NCI-H1694 (cell line): ENCODE data around the gene SV2C.
"Not testable (repeated sequence)": the region's sequence is repeated elsewhere in the genome, so short reads cannot be mapped to it uniquely, and the experiment has no call there.

ENCODE experiments used
- DNase-seq: peaks from one replicate; lab custom pipeline; 2025; lab: John Stamatoyannopoulos, UW

SV2C gene

DNA sequence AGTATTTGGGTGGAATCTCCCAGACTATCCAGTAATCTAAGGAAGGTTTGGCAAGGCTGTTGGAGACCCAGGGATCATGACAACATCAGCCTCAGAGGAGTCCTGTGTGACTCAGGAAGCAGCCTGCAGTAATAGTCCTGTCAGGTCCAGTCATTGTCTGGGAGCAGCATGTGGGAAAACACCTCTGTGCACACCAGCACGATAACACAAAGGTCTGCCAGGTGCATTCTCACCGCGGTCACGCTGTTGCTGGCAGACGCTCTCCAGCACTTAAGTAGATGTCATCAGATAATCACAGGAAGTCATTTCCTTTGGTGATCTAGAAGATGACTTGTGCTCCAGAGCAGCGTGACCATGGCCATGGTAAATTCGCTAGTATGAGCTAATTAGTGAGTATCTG, 220.7 kb downstream of the SV2C start:
- DNase-seq: no peak

DNA sequence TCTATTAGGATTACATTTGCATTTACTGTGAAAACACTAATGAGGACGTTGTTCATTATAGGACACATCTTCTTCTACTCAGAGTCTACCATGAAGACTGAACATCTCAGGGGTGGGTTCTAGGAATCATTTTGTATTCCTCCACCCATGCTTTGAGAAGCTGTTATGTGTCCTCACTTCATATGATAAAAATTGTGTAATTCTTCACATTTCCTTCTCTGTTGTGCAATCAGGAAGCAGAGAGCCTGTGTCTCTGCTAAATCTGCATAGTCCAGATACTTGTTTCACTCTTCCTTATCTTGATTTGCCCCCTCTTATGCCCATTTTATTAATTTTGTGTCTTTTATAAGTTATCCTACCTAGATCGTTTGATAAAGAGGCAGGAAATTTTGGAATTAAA, 222.1 kb downstream of the SV2C start:
- no peak for DNase-seq

DNA sequence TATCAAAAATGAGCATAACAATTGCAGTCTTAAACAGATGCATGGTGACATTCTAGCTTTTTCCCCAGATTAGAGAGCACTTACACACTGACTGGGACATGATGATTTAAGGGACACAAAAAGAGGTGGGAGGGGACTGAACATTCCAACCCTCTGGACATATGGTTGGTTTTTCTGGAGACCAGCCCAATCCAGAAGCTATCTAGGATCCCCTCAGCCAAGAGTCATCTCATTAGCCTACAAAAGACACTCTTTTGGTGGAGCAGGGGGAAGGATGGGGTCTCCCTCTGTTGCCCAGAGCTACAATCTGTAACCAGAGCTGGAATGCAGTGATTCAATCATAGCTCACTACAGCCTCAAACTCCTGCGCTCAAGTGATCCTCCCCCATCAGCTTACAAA, 222.6 kb downstream of the SV2C start:
- DNase-seq: no peak

DNA sequence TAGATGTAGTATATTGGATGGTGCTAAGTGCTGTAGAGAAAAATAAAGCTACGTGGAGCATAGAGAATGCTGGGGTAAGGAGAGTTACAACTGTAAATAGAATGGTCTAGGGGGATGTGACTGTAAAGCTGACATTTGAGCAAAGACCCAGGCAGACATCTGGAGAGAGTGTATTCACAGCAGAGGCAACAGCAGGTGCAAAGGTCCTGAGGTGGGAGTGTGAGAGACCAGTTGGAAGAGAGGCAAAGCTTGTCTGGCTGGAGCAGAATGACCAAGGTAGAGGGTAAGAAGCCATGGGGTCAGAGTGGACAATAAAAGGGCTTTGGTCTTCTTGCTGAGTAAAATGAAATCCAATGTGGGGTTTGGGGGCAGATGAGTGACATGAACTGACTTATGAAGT, 227.0 kb downstream of the SV2C start:
- no peak for DNase-seq

DNA sequence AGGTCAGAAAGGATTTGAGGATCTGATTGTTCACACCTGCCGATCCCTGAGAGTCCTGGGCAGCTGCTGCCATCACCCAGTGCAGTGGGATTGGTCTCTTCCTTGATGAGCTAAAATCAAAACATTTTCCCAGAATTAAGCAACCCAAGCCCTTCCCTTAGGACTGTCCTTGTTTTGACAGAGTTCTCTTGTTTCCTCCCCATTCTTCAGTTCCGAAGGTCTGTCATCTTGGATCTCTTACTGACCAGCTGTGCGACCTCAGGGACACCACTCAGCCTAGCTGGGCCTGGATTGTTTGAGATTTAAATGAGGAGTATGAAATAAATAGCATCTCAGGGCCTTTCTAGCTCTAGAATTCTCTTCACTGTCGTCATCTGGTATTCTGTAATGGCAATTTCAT, 229.6 kb downstream of the SV2C start:
- DNase-seq: no peak

DNA sequence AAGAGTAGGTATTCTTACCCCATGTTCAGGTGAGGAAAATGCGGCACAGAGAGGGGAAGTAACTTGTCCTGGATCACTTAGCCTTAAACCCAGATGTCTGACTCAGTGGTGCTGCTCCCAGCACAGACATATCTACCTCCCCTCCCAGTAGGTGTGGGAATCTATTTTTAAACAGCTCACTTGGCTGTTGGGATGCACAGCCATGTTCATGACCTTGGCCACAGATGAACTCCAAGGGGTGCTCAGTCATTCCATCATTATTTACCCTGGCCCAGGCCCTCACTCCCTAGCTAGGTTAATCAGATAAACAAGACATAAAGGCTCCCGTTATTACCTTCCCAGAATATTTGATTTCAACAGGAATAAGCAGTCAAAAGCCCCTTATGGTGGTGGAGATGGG, 231.5 kb downstream of the SV2C start:
- no peak for DNase-seq

DNA sequence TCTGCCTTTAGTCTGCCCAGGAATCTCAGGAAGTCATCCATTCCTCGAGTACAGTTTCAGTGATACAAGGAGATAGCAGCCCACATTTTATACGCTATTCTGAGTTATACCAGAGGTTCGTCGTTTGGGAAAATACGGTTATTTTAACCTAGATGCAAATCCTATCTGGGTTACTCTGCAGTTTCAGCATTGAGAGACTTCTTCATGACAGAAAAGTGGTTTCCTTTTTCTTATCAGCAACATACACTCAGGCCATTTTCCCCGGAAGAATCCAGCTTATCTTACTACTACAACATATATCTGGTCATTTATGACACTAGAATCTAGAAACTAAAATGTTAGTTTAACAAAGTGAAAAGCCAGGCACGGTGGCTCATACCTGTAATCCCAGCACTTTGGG, 236.5 kb downstream of the SV2C start:
- no peak for DNase-seq

DNA sequence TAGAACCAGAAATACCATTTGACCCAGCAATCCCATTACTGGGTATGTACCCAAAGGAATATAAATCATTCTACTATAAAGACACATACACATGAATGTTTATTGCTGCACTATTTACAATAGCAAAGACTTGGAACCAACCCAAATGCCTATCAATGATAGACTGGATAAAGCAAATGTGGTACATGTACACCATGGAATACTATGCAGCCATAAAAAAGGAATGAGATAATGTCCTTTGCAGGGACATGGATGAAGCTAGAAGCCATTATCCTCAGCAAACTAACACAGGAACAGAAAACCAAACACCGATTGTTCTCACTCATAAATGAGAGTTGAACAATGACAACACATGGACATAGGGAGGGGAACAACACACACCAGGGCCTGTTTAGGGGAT, 240.3 kb downstream of the SV2C start:
- not testable (repeated sequence) for DNase-seq

DNA sequence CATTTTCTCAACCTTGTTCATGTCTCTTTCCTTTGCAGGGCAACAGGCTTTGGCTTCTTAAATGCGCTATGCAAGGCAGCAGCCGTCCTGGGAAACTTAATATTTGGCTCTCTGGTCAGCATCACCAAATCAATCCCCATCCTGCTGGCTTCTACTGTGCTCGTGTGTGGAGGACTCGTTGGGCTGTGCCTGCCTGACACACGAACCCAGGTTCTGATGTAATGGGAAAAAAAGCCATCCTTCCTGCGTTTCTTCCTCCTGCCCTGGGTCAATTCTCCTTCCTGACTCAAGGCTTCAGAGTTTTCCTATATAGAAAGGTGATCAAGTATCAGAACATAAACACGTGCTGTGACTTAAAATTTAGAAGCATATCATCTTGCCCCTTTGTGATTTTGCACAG, 242.1 kb downstream of the SV2C start:
- no peak for DNase-seq

DNA sequence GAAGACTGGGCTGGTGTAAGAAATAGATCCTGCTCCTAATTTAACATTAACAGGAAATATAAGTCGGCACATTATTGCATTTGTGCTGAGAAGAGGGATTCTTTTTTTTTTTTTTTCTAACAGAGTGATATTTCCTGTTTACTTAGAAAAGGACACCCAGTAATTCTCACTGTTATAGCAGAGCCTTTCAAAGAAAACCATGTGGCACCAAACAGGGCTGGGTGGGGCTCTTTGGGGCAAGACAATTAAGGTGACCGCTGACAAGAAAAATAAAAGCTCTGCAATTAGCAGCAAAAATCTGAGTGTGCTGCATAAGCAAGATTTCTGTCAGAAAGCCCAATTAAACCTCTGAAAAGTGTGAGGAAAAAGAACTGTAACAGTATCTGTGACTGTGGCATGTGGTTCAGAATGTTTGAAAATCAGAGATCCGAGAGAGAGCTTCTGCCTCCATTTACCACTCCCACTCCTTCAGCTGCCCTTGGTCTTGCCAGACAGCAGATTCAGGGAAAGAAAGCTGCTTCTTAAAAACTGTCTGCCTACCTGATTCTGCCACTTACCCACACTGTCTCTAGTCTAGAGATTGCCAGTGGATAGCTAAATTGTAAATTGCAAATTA, 242.8 kb downstream of the SV2C start:
- no peak for DNase-seq

DNA sequence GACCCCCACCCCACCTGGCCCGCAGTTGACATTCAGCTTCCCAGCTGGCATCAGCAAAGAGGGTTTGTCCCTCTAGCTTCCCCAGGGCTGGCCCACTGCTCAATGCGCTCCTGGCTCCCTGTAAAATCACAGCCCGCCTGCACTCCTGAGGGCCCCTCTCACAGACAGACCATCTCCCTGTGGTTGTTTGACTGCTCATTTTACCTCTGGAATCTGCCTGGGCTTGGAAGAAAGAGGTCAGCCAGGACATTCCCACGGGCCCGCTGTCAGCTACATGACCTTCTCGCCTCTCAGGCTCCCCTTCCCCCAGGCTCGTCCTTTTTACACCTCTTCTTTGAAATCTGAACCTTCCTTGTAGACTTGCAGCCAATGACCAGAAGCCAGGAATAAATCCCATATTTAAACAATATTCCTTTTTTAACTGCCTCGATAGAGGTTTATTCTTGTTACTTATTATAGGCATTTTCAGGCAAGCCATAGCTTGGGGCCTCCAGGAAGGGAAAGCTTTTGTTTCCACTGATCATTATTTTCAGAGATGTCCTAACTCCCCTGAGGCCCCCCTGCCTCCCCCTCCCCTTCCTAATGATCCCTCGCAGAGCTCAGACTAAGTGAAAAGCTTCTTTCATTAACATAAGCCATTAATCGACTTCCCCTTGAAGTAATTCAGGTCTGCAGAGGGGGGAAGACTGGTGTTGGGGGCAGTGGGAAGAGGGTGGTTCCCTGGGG, 243.6 kb downstream of the SV2C start:
- DNase-seq: no peak

DNA sequence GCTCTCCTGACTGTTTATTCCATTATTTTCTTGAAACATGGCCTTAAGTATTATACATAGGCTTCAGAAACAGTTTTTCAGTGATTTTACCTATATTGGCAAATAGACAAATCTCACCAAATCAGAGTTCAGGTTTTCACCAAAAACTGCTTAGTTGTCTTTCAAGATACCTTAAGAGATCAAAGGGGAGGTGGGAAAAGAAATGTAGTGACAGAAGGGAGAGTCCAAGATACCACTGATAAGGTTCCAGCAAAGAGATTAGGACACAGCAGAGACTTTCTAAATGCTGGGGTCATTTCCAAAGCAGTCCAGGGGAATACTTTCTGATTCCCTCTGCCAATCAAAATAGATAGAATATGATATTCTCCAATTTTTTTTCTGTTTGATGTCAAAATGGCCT, 246.2 kb downstream of the SV2C start:
- DNase-seq: no peak

DNA sequence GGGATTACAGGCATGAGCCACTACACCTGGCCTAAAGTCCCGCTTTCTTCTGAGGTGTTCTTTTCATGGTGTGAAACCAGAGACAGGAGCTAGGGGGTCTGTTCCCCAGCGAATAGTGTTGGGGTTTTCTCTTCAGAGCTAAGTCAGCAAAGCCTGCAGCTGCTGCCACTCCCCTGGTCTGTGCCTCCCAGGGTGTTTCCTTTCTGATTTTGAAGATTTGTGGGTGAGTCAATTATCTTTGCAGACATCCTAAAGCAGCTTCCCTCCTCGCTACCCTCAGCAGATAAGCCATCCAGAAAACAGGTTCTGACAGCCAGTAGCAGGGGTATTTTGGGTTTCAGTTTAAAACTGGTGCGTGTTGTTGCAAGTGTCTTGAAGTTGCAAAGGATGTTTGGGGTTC, 247.9 kb downstream of the SV2C start:
- no peak for DNase-seq

DNA sequence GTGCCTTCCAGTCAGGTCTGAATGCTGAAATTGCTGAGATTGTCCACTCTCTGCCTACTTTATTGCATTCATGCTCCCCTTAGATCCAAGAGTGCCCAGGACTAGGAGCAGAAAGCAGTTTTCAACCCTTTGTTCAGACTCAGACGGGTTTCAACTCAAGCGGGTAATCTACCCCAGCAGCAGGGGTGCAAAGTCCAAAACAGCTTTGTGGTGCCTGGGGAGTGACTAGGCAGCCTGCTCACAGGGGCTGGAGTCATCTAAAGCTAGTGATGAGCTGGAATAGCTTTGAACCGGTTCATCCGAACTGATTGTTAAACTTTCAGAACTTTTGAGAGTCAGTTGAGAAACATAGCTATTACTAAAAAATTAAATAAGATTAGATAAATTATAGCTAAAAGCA, 248.9 kb downstream of the SV2C start:
- no peak for DNase-seq

DNA sequence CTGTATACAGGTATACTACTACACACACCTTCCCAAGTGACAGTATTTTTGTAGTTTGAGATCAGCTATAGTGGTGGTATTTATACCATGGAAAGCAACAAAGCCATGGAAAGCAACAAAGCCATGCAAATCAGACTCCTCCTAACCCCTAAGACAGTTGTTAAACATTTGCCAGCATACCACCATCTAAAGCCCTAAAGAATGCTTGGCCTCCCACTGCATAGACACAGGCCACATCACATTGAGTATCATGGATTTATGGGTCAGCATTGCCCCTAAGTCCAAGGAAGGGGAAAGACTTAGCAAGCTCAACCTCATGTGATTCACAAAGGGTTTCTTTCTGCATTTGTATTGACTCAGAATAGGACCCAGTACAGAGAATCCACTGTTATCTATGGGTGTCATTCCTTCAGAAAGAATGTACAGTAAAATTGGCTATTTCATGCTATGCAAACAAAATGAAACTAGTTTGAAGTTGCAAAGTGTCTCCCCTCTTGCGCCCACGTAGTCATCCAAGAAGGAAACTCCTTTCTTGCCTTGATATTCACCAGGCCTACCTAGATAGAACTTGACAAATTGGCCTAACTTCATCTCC, 249.5 kb downstream of the SV2C start:
- no peak for DNase-seq

DNA sequence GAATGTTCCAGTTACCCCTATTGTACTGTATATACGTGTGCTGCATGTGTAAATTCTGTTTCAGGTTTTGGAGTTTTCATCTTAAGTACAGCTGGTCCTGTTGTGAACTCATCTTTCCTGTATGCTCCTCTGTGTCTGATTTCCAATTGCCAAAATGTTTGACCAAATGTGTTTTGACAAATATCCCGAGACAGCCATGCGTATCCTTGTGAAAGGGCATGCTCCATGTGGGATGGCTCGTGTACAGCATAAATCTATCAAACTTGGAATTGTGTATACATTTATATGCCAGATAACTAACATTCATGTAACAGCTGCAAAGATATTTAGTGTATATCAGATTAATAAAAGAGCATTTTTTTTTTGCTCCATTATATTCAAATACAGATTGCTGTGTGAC, 250.4 kb downstream of the SV2C start:
- DNase-seq: no peak

DNA sequence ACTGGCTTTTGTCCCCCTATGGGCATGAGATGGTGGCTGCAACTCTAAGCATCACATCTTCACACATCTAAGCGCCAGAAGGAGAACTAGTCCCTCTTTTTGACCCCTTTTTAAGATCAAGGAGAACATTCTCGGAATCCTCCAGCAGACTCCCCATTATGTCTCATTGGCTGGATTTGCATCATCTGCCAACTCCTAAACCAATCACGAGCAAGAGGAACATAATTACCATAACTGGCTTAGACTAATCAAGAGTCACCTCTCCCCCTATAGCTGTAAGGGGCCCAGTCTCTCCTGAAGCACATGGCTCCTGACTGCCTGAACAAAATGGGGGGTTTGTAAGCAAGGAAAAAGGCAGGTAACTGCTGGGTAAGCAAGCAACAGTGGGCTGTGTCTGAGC, 251.4 kb downstream of the SV2C start:
- DNase-seq: no peak

DNA sequence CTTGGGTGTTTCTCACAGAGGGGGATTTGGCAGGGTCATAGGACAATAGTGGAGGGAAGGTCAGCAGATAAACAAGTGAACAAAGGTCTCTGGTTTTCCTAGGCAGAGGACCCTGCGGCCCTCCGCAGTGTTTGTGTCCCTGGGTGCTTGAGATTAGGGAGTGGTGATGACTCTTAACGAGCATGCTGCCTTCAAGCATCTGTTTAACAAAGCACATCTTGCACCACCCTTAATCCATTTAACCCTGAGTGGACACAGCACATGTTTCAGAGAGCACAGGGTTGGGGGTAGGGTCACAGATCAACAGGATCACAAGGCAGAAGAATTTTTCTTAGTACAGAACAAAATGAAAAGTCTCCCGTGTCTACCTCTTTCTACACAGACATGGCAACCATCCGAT, 252.3 kb downstream of the SV2C start:
- DNase-seq: not testable (repeated sequence)

DNA sequence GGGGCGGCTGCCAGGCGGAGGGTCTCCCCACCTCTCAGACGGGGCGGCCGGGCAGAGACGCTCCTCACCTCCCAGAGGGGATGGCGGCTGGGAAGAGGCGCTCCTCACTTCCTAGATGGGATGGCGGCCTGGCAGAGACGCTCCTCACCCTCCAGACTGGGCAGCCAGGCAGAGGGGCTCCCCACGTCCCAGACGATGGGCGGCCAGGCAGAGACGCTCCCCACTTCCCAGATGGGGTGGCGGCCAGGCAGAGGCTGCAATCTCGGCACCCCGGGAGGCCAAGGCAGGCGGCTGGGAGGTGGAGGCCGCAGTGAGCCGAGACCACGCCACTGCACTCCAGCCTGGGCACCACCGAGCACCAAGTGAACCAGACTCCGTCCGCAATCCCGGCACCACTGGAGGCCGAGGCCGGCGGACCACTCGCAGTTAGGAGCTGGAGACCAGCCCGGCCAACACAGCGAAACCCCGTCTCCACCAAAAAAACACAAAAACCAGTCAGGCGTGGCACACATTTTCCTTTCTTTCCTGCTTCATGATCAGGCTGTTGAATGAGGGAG, 253.1 kb downstream of the SV2C start:
- DNase-seq: not testable (repeated sequence)

DNA sequence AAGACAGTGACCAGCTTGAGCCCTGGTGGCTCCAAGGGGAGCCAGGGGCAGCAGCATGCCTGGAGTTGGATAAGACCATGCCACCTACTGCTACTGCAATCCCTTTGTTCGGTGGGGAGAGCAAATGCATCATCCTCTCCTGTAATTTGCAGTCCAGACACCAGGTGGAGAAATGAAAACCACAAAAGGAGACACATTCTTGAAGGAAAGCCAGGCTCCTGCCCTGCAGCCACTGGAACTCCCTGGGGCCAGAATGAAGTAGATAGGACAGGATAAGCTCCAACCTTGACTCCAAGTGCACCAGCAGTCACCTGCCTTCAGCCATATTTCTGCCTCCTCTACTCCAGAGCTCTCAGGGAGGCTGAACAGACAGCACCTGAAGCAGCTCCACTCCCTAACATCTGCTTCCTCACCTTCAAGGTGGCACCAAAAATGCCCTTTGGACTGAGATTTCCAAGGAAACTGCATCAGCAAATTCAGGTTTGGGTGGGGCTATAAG, 254.8 kb downstream of the SV2C start:
- DNase-seq: no peak

DNA sequence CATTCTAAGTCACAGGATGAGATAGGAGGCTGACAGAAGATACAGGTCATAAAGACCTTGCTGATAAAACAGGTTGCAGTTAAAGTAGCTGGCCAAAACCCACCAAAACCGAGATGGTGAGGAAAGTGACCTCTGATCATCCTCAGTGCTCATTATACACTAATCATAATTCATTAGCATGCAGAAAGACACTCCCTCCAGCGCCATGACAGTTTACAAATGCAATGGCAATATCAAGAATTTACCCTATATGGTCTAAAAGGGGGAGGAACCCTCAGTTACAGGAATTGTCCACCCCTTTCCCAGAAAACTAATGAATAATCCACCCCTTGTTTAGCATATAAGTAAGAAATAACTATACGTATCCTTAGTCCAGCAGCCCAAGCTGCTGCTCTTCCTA, 256.7 kb downstream of the SV2C start:
- no peak for DNase-seq

DNA sequence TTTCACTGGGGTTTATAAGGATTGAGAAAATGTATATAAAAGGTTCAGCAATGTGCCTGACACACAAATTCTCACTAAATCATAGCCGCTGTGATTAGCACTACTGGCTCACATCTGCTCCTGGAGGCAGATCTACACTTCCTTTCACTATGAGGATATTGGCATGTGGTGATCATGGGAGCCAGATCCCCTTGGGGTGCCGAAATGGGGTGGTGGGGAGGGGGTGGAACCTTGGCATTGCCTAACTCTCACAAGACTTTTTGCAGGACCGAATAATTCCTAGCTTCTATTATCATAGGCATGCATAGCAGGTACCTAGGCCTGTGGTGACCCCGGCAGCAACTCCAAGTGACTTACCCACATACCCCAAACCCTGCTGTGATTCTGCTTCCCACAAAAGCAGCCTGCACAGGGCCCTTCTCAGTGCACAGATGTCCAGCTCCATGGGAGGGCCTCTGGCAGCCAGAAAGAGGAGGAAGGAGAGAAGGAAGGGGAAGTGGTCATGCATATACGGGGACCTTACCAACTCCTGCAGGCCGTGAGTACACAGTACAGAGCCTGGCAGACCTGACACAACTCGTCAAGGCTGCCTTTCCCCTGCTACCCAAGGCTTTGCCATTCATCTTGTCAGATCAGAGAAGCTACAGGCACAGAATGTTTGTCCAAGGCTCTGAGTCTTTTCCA, 258.6 kb downstream of the SV2C start:
- DNase-seq: no peak

DNA sequence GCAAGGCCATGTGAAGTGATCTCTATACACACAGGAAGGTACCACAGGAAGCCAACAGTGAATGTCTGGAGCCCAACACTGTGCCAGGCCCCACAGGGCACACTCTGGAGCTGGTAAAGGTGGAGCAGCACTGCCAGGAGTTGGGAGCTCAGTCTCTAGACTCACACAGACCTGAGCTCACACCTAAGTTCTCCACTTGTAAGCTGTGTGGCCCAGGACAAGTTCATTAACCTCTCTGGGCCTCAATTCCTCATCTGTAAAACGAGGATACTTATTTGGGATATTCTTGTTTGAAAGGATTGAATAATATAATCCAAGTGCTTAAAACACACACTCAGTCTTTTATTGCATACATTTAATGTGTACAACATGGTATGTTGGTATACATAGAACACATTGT, 259.3 kb downstream of the SV2C start:
- DNase-seq: no peak
